H1 (cell line): ENCODE data around the gene SLFN12L. TPM values are rescaled to one million over a fixed set of nuclear protein-coding genes. Genes with fewer than 3 reads are reported as not detected.

Experiments used
- CTCF ChIA-PET: fragments of 300-600 bp; sonication (Branson Sonifier 250); formaldehyde crosslinking; loops from one replicate; lab custom pipeline; 2021; ENCODE audit not compliant: partially characterized antibody; lab: Charles Lee
- POLR2A ChIA-PET: fragments of 300-600 bp; sonication (Branson Sonifier 250); formaldehyde crosslinking; loops from one replicate; lab custom pipeline; 2021; ENCODE audit warnings: inconsistent platforms; ENCODE audit not compliant: partially characterized antibody; lab: Charles Lee
- DNase-seq, 2 experiments: peaks; one replicate each; pipeline versions ENCODE4 v3.0.0 to v3.0.0-alpha.2; 2010 to 2022; ENCODE audit warnings: low spot score in 2 of 2, low read depth in 1 of 2, mixed read lengths in 1 of 2
- FAIRE-seq: peaks from 2 replicates; lab custom pipeline; 2011; peaks lifted over from hg19 to GRCh38; lab: Jason Lieb, UNC
- H2AFZ ChIP-seq: 2 replicates; pipeline ENCODE4 v1.8.1; 2012; ENCODE audit warnings: low read length, inconsistent platforms
- H2AK5ac ChIP-seq: 2 replicates; pipeline ENCODE4 v1.6.1; 2013; ENCODE audit warnings: low read depth, low read length
- H2BK120ac ChIP-seq: replicated peaks from 2 replicates; pipeline ENCODE3; 2013; ENCODE audit warnings: low read depth, low read length, inconsistent platforms
- H2BK12ac ChIP-seq: 2 replicates; pipeline ENCODE4 v1.6.1; 2013; ENCODE audit warnings: low read depth, low read length
- H2BK15ac ChIP-seq: 2 replicates; pipeline ENCODE4 v1.6.1; 2013; ENCODE audit warnings: low read length
- H2BK20ac ChIP-seq: 2 replicates; pipeline ENCODE4 v1.6.1; 2013; ENCODE audit warnings: low read length
- H2BK5ac ChIP-seq: 2 replicates; pipeline ENCODE4 v1.6.1; 2013; ENCODE audit warnings: low read depth, low read length
- H3K14ac ChIP-seq: 2 replicates; pipeline ENCODE4 v1.6.1; 2013; ENCODE audit warnings: inconsistent platforms; ENCODE audit not compliant: insufficient read length
- H3K18ac ChIP-seq: 2 replicates; pipeline ENCODE4 v1.6.1; 2013; ENCODE audit warnings: low read length; ENCODE audit errors: extremely low read depth
- H3K23ac ChIP-seq: 2 replicates; pipeline ENCODE4 v1.6.1; 2013; ENCODE audit warnings: inconsistent platforms; ENCODE audit not compliant: insufficient read length
- H3K23me2 ChIP-seq: 2 replicates; pipeline ENCODE4 v1.6.1; 2013; ENCODE audit warnings: low read depth, low read length
- H3K27ac ChIP-seq: 2 replicates; pipeline ENCODE4 v1.6.1; 2011; ENCODE audit warnings: low read depth, low read length, inconsistent platforms
- H3K27me3 ChIP-seq, 4 experiments: replicated peaks in 1 of 4; 1 replicate in 1 of 4; 2 replicates in 3 of 4; pipeline versions ENCODE4 v1.6.1 to v1.8.1; 2011 to 2013; ENCODE audit warnings: low read length in 3 of 4, mild to moderate bottlenecking in 3 of 4, inconsistent platforms in 2 of 4, mixed read lengths in 2 of 4, moderate library complexity in 1 of 4; ENCODE audit not compliant: control insufficient read depth in 3 of 4, insufficient read depth in 3 of 4; ENCODE audit errors: extremely low read depth in 1 of 4
- H3K36me3 ChIP-seq, 4 experiments: 2 replicates each; pipeline versions ENCODE4 v1.6.1 to v1.8.1; 2011 to 2013; ENCODE audit warnings: mild to moderate bottlenecking in 4 of 4, low read length in 3 of 4, moderate library complexity in 2 of 4, control low read depth in 1 of 4, inconsistent platforms in 1 of 4; ENCODE audit not compliant: insufficient read depth in 4 of 4, control insufficient read depth in 2 of 4
- H3K4ac ChIP-seq: replicated peaks from 2 replicates; pipeline ENCODE3; 2013; ENCODE audit warnings: low read length, low read depth, mixed read lengths, inconsistent platforms; ENCODE audit not compliant: insufficient read length
- H3K4me1 ChIP-seq, 4 experiments: replicated peaks in 1 of 4; 1 replicate in 1 of 4; 2 replicates in 3 of 4; pipeline versions ENCODE4 v1.6.1 to v1.8.1; 2011 to 2013; ENCODE audit warnings: low read length in 3 of 4, inconsistent platforms in 2 of 4, mixed read lengths in 1 of 4; ENCODE audit not compliant: insufficient read depth in 4 of 4, control insufficient read depth in 3 of 4
- H3K4me2 ChIP-seq, 2 experiments: 2 replicates each; pipeline versions ENCODE4 v1.6.1 to v1.8.1; 2011 to 2013; ENCODE audit warnings: low read depth in 2 of 2, low read length in 2 of 2, control low read depth in 1 of 2, inconsistent platforms in 1 of 2, mild to moderate bottlenecking in 1 of 2; ENCODE audit not compliant: insufficient read depth in 1 of 2
- H3K4me3 ChIP-seq, 4 experiments: fragments of 200-600, 300-600 bp in 1 of 4; sonication (generic), shearing (Covaris generic), sonication (Bioruptor Twin) in 1 of 4; 2 replicates each; pipeline versions ENCODE4 v1.5.1 to v1.8.1; 2011 to 2016; ENCODE audit warnings: low read length in 4 of 4, low read depth in 3 of 4, control low read depth in 2 of 4, inconsistent platforms in 2 of 4, mild to moderate bottlenecking in 2 of 4, mixed read lengths in 1 of 4, moderate library complexity in 1 of 4; ENCODE audit not compliant: insufficient read depth in 2 of 4; ENCODE audit errors: extremely low read depth in 1 of 4
- H3K56ac ChIP-seq: replicated peaks from 2 replicates; pipeline ENCODE3; 2013; ENCODE audit warnings: low read depth, mild to moderate bottlenecking, mixed read lengths, low read length, inconsistent platforms; ENCODE audit not compliant: insufficient read length
- H3K79me1 ChIP-seq: 2 replicates; pipeline ENCODE4 v1.6.1; 2013; ENCODE audit warnings: low read depth, low read length, control low read depth
- H3K79me2 ChIP-seq, 2 experiments: 2 replicates each; pipeline versions ENCODE4 v1.6.1 to v1.8.1; 2012 to 2013; ENCODE audit warnings: low read length in 2 of 2, mild to moderate bottlenecking in 2 of 2, inconsistent platforms in 1 of 2; ENCODE audit not compliant: insufficient read depth in 2 of 2, control insufficient read depth in 1 of 2
- H3K9ac ChIP-seq, 4 experiments: replicated peaks in 1 of 4; 1 replicate in 1 of 4; 2 replicates in 3 of 4; pipeline versions ENCODE4 v1.6.1 to v1.8.1; 2011 to 2013; ENCODE audit warnings: low read depth in 3 of 4, low read length in 3 of 4, control low read depth in 2 of 4, mild to moderate bottlenecking in 2 of 4, moderate library complexity in 2 of 4, inconsistent platforms in 1 of 4; ENCODE audit errors: extremely low read depth in 1 of 4
- H3K9me3 ChIP-seq, 2 experiments: 2 replicates each; pipeline versions ENCODE4 v1.6.1 to v1.8.1; 2012 to 2013; ENCODE audit warnings: mild to moderate bottlenecking in 2 of 2, moderate library complexity in 2 of 2, control low read depth in 1 of 2, inconsistent platforms in 1 of 2, low read depth in 1 of 2, low read length in 1 of 2, mixed read lengths in 1 of 2; ENCODE audit not compliant: insufficient read depth in 2 of 2
- H4K20me1 ChIP-seq, 2 experiments: replicated peaks in 1 of 2; 2 replicates each; pipeline versions ENCODE3 to v1.8.1; 2011 to 2013; ENCODE audit warnings: inconsistent platforms in 2 of 2, low read length in 2 of 2, mild to moderate bottlenecking in 1 of 2; ENCODE audit not compliant: insufficient read depth in 2 of 2, control insufficient read depth in 1 of 2
- H4K5ac ChIP-seq: 2 replicates; pipeline ENCODE4 v1.6.1; 2013; ENCODE audit warnings: low read length, low read depth, mixed read lengths, inconsistent platforms; ENCODE audit not compliant: insufficient read length
- H4K8ac ChIP-seq: 2 replicates; pipeline ENCODE4 v1.8.0; 2013; ENCODE audit warnings: mild to moderate bottlenecking, moderate library complexity, low read length, inconsistent platforms; ENCODE audit not compliant: insufficient read depth; ENCODE audit errors: extremely low read depth
- H4K91ac ChIP-seq: replicated peaks from 2 replicates; pipeline ENCODE3; 2013; ENCODE audit warnings: low read length, mixed read lengths, inconsistent platforms; ENCODE audit not compliant: insufficient read length
- BCL11A ChIP-seq, 2 experiments: IDR thresholded peaks; one replicate each; pipeline ENCODE4 v1.6.1; 2011; ENCODE audit warnings: low read depth in 2 of 2, low read length in 2 of 2, mild to moderate bottlenecking in 2 of 2
- CHD2 ChIP-seq: IDR thresholded peaks from 2 replicates; pipeline ENCODE4 v1.6.1; 2012; ENCODE audit warnings: low read length, improper control_type of control experiment
- GTF2F1 ChIP-seq: IDR thresholded peaks from 2 replicates; pipeline ENCODE4 v1.6.1; 2012; ENCODE audit warnings: low read depth, low read length, improper control_type of control experiment, borderline replicate concordance
- JUN ChIP-seq: IDR thresholded peaks from 2 replicates; pipeline ENCODE4 v1.6.1; 2011; ENCODE audit warnings: low read depth, mild to moderate bottlenecking, improper control_type of control experiment, low read length
- NANOG ChIP-seq: IDR thresholded peaks from 2 replicates; pipeline ENCODE4 v1.6.1; 2011; ENCODE audit warnings: low read length, low read depth, mild to moderate bottlenecking, inconsistent platforms; ENCODE audit not compliant: insufficient read depth, poor library complexity, severe bottlenecking
- POU5F1 ChIP-seq: IDR thresholded peaks from 2 replicates; pipeline ENCODE4 v1.6.1; 2011; ENCODE audit warnings: low read depth, mild to moderate bottlenecking, low read length, moderate library complexity
- RXRA ChIP-seq: IDR thresholded peaks from 2 replicates; pipeline ENCODE4 v1.6.1; 2011; ENCODE audit warnings: low read depth, mild to moderate bottlenecking, low read length, moderate library complexity; ENCODE audit not compliant: insufficient read depth
- TCF12 ChIP-seq: IDR thresholded peaks from 2 replicates; pipeline ENCODE4 v1.6.1; 2011; ENCODE audit warnings: low read depth, mild to moderate bottlenecking, low read length
- WGBS, 2 experiments: shearing (Covaris generic) in 1 of 2; methylation state at CpG; one replicate each; pipeline versions ENCODE4 v1.1.6 to v1.1.7; 2013 to 2015; ENCODE audit warnings: low lambda C conversion rate in 2 of 2, mixed read lengths in 2 of 2, inconsistent platforms in 1 of 2, low coverage in 1 of 2, missing lambda C conversion rate in 1 of 2; ENCODE audit not compliant: insufficient replicate concordance in 2 of 2, insufficient coverage in 1 of 2, insufficient read length in 1 of 2; ENCODE audit errors: extremely low coverage in 1 of 2, missing lambda C conversion rate in 1 of 2; 5-methylcytosine and 5-hydroxymethylcytosine counted together
- long read RNA-seq, 2 experiments: library from RNA in 1 of 2; library from capped mRNA in 1 of 2; stranded (forward); transcript quantifications; one replicate each; pipeline ENCODE4 v2.0.0, GENCODE V29; 2021; ENCODE audit warnings: inconsistent platforms in 1 of 2
- polyA minus RNA-seq, 3 experiments: library from RNA; depleted of rRNA, polyadenylated mRNA; stranded (reverse); fragments of >200 nt; gene quantifications; 1 replicate in 2 of 3; 2 replicates in 1 of 3; pipeline ENCODE4 v1.2.3, GENCODE V29; 2011
- polyA plus RNA-seq, 7 experiments: library from polyadenylated mRNA; depleted of rRNA in 3 of 7; stranded (reverse) in 5 of 7; unstranded in 2 of 7; fragments of >200 nt in 5 of 7; fragments of 200-250 nt in 2 of 7; gene quantifications; 1 replicate in 5 of 7; 2 replicates in 1 of 7; 4 replicates in 1 of 7; pipeline versions ENCODE4 v1.2.1 to v1.2.3, GENCODE V29; 2011 to 2013; ENCODE audit warnings: missing spikeins in 2 of 7, mixed read lengths in 2 of 7
- total RNA-seq: library from RNA; stranded (reverse); fragmentation: NEBNext Ultra II Directional; extraction: Animal tissue kit (Norgen Biotek cat#: 25700); gene quantifications from 2 replicates; pipeline ENCODE4 v1.2.1, GENCODE V29; 2021

Gene SLFN12L
- total RNA-seq, result not detected in 2 replicates
- polyA plus RNA-seq (2011; rRNA removed), result not detected in 2 replicates
- not detected for polyA plus RNA-seq (2011; cell fraction: cytosol; rRNA removed)
- not detected for polyA plus RNA-seq (2011; cell fraction: nucleus; rRNA removed)
- not detected in 4 replicates for polyA plus RNA-seq (2012, experiment 1 of 2)
- polyA plus RNA-seq (2012, experiment 2 of 2), result not detected
- not detected for polyA plus RNA-seq (2013, experiment 1 of 2)
- not detected for polyA plus RNA-seq (2013, experiment 2 of 2)
- not detected in 2 replicates for polyA minus RNA-seq (2011; rRNA and poly(A)+ RNA removed)
- polyA minus RNA-seq (2011; cell fraction: cytosol; rRNA and poly(A)+ RNA removed), result not detected
- polyA minus RNA-seq (2011; cell fraction: nucleus; rRNA and poly(A)+ RNA removed), result not detected
- long read RNA-seq, experiment 1, result 0 reads
- long read RNA-seq, experiment 2, result 0 reads

- CTCF ChIA-PET, result interaction anchor here (1.0 to 5.1 kb wide), 8 partner anchors 11 to 226 kb away, joined by 3 to 54 read pairs (median 4); no protein-coding TSS in a partner anchor
- Histone ChIP-seq H4K5ac (no peak within 1 kb of the TSS), H2BK15ac (no peak within 1 kb of the TSS), H3K23me2 (no peaks in the 10 kb centered on the region), H3K4me1 (no peaks in the 10 kb centered on the region), H3K9ac (no peak within 1 kb of the TSS), H3K36me3 (no peaks in the 10 kb centered on the region), H4K20me1 (no peaks in the 10 kb centered on the region), H2BK120ac (no peak within 1 kb of the TSS), H2BK12ac (no peak within 1 kb of the TSS), H2AK5ac (no peak within 1 kb of the TSS), H3K4me3 (no peak within 1 kb of the TSS), H4K91ac (no peak within 1 kb of the TSS), H3K79me2 (no peaks in the 10 kb centered on the region), H3K4ac (no peak within 1 kb of the TSS), H3K18ac (no peak within 1 kb of the TSS), H3K56ac (no peak within 1 kb of the TSS), H3K23ac (no peak within 1 kb of the TSS), H3K27me3 (no peaks in the 10 kb centered on the region), H3K79me1 (no peaks in the 10 kb centered on the region), H3K14ac (no peak within 1 kb of the TSS), H4K8ac (no peak within 1 kb of the TSS), H3K9me3 (no peaks in the 10 kb centered on the region), H3K27ac (no peak within 1 kb of the TSS), H3K4me2 (no peak within 1 kb of the TSS), H2AFZ (no peak within 1 kb of the TSS), H2BK5ac (no peak within 1 kb of the TSS), H2BK20ac (no peak within 1 kb of the TSS)
- POLR2A ChIA-PET, result interaction anchor here (1.2 kb wide), 1 partner anchor 41 kb away, joined by 3 read pairs; no protein-coding TSS in a partner anchor
- WGBS, 2 experiments, result 80% methylated on average over 2 of the region's 2 CpGs; no CpG with 5 or more reads in 1 of the 2 experiments
- FAIRE-seq, result no peak
- DNase-seq, result no peak
- TF ChIP-seq GTF2F1 (no peak), BCL11A (IDR thresholded peaks at IDR 0.05; ENCODE audit: low read depth in 2 of 2, low read length in 2 of 2) (no peak), RXRA (no peak), NANOG (no peak), TCF12 (no peak), POU5F1 (no peak), CHD2 (no peak), JUN (no peak)
Measured at GRCh38 chr17:35537601-35538141, at the start of gene SLFN12L. TSS of gene SLFN12L (minus strand) at chr17:35537678. CDS start at chr17:35522364, 15,314 bp downstream.
